ENCODE data around the gene DIP2A. TPM values are rescaled to one million over a fixed set of nuclear protein-coding genes. Genes with fewer than 3 reads are reported as not detected.

Gene DIP2A
- total and polyA plus RNA-seq, 2 of the 13 experiments (the other 11 are each of a cell fraction or from before 2014, with no cell fraction given): 18.5 to 37.6 TPM

DNA sequence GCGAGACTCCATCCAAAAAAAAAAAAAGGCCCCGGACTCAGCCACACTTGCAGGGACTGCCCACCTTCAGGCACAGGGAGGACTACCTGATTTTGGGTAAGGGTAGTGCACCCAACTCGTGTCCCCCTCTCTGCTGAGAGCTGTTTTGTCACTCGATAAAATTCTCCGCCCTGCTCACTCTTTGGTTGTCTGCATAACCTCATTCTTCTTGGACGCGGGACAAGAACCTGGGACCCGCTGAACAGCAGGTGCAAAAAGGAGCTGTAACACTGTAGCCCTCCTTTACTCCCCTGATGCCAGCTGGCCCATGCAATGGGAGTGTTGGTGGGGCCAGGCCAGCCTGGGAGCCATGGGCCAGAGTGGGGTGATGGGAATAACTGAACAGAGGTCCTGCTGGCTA, 135.6 kb downstream of the DIP2A start:
- in situ Hi-C loops (cut with HindIII; ENCODE audit: extremely low pct_ligation_motif_present, low pct_unique_long_range_greater_than_20kb) (no loop called here), intact Hi-C loops (cut with micrococcal nuclease; ENCODE audit: unreplicated experiment) (no loop called here)
- FAIRE-seq (no peak), DNase-seq (ENCODE audit: low spot score) (no peak), ATAC-seq (no peak)
- H3K4me2 ChIP-seq (ENCODE audit: low read depth, low read length): no peak overlapping the region
- 73% methylated on average over 7 of the region's 8 CpGs for WGBS (ENCODE audit: low lambda C conversion rate)
- BruUV-seq (replicated peaks): no TSS peak
- peaks cover 13% of the 10 kb centered on the region; the same call in 1 of the 2 replicates for H3K9me3 ChIP-seq (ENCODE audit: low read length)
- no peak overlapping the region for H3K4me3 ChIP-seq (replicated peaks in 1 of 3; ENCODE audit: insufficient read depth in 1 of 3, low read depth in 2 of 3, low read length in 3 of 3)
- H3K9ac ChIP-seq (ENCODE audit: insufficient read depth, low read depth, low read length): no peak overlapping the region
- ChIA-PET CTCF (ENCODE audit: low intra/inter-chr PET ratio, low total read pairs) (no interaction called here), POLR2A (interaction anchor here (1.3 kb wide), 1 partner anchor 41 kb away, joined by 3 read pairs; the partner anchor contains the start of gene PRMT2)
- no peaks in the 10 kb centered on the region for H4K20me1 ChIP-seq (ENCODE audit: insufficient read depth, low read length)
- no peak overlapping the region for H3K27ac ChIP-seq (ENCODE audit: extremely low read length, insufficient read depth, low read length)
- no peaks in the 10 kb centered on the region for H3K36me3 ChIP-seq (replicated peaks in 1 of 2; ENCODE audit: control insufficient read depth in 1 of 2, insufficient read depth in 2 of 2, low read length in 2 of 2)
- H2AFZ ChIP-seq (ENCODE audit: low read length): no peak overlapping the region
- H3K4me1 ChIP-seq (ENCODE audit: insufficient read depth, low read length): peaks cover 20% of the 10 kb centered on the region
- H3K27me3 ChIP-seq (ENCODE audit: control insufficient read depth in 1 of 2, insufficient read depth in 2 of 2, low read length in 2 of 2): no peaks in the 10 kb centered on the region
- H3K79me2 ChIP-seq (ENCODE audit: insufficient read depth, low read length): no peaks in the 10 kb centered on the region
- no peak for TF ChIP-seq TOPORS (CRISPR knock-in tag; IDR thresholded peaks at IDR 0.05)
- TF ChIP-seq ZNF605 (CRISPR knock-in tag; IDR thresholded peaks at IDR 0.05): no peak
- TF ChIP-seq GLI4 (CRISPR knock-in tag; IDR thresholded peaks at IDR 0.05; ENCODE audit: borderline replicate concordance): no peak
- TF ChIP-seq ZBTB8A (CRISPR knock-in tag; IDR thresholded peaks at IDR 0.05; ENCODE audit: borderline replicate concordance, low read depth): no peak
- TF ChIP-seq, protein P1, sequence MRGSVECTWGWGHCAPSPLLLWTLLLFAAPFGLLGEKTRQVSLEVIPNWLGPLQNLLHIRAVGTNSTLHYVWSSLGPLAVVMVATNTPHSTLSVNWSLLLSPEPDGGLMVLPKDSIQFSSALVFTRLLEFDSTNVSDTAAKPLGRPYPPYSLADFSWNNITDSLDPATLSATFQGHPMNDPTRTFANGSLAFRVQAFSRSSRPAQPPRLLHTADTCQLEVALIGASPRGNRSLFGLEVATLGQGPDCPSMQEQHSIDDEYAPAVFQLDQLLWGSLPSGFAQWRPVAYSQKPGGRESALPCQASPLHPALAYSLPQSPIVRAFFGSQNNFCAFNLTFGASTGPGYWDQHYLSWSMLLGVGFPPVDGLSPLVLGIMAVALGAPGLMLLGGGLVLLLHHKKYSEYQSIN (CRISPR knock-in tag; IDR thresholded peaks at IDR 0.05; ENCODE audit: borderline replicate concordance): no peak
- TF ChIP-seq SCMH1 (CRISPR knock-in tag; IDR thresholded peaks at IDR 0.05; ENCODE audit: borderline replicate concordance): no peak
- TF ChIP-seq ZNF567 (CRISPR knock-in tag; IDR thresholded peaks at IDR 0.05; ENCODE audit: borderline replicate concordance): no peak
- TF ChIP-seq ZSCAN30 (CRISPR knock-in tag; IDR thresholded peaks at IDR 0.05): no peak
- TF ChIP-seq SMC3 (IDR thresholded peaks at IDR 0.05; ENCODE audit: low read length): no peak
- no peak for TF ChIP-seq ZNF552 (CRISPR knock-in tag; IDR thresholded peaks at IDR 0.05; ENCODE audit: borderline replicate concordance)
- TF ChIP-seq NR1H2 (CRISPR knock-in tag; IDR thresholded peaks at IDR 0.05; ENCODE audit: borderline replicate concordance, low read depth): no peak
- TF ChIP-seq, protein P2, sequence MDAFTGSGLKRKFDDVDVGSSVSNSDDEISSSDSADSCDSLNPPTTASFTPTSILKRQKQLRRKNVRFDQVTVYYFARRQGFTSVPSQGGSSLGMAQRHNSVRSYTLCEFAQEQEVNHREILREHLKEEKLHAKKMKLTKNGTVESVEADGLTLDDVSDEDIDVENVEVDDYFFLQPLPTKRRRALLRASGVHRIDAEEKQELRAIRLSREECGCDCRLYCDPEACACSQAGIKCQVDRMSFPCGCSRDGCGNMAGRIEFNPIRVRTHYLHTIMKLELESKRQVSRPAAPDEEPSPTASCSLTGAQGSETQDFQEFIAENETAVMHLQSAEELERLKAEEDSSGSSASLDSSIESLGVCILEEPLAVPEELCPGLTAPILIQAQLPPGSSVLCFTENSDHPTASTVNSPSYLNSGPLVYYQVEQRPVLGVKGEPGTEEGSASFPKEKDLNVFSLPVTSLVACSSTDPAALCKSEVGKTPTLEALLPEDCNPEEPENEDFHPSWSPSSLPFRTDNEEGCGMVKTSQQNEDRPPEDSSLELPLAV (CRISPR knock-in tag; conservative IDR thresholded peaks at IDR 0.05; ENCODE audit: low read depth): no peak
- TF ChIP-seq RBM39 (IDR thresholded peaks at IDR 0.05; ENCODE audit: low read depth, low read length, poor library complexity, severe bottlenecking): no peak
- TF ChIP-seq, protein P3, sequence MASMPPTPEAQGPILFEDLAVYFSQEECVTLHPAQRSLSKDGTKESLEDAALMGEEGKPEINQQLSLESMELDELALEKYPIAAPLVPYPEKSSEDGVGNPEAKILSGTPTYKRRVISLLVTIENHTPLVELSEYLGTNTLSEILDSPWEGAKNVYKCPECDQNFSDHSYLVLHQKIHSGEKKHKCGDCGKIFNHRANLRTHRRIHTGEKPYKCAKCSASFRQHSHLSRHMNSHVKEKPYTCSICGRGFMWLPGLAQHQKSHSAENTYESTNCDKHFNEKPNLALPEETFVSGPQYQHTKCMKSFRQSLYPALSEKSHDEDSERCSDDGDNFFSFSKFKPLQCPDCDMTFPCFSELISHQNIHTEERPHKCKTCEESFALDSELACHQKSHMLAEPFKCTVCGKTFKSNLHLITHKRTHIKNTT (CRISPR knock-in tag; IDR thresholded peaks at IDR 0.05): no peak
- TF ChIP-seq AGO1 (IDR thresholded peaks at IDR 0.05; ENCODE audit: low read depth, low read length, poor library complexity, severe bottlenecking): no peak
- TF ChIP-seq, protein P4, sequence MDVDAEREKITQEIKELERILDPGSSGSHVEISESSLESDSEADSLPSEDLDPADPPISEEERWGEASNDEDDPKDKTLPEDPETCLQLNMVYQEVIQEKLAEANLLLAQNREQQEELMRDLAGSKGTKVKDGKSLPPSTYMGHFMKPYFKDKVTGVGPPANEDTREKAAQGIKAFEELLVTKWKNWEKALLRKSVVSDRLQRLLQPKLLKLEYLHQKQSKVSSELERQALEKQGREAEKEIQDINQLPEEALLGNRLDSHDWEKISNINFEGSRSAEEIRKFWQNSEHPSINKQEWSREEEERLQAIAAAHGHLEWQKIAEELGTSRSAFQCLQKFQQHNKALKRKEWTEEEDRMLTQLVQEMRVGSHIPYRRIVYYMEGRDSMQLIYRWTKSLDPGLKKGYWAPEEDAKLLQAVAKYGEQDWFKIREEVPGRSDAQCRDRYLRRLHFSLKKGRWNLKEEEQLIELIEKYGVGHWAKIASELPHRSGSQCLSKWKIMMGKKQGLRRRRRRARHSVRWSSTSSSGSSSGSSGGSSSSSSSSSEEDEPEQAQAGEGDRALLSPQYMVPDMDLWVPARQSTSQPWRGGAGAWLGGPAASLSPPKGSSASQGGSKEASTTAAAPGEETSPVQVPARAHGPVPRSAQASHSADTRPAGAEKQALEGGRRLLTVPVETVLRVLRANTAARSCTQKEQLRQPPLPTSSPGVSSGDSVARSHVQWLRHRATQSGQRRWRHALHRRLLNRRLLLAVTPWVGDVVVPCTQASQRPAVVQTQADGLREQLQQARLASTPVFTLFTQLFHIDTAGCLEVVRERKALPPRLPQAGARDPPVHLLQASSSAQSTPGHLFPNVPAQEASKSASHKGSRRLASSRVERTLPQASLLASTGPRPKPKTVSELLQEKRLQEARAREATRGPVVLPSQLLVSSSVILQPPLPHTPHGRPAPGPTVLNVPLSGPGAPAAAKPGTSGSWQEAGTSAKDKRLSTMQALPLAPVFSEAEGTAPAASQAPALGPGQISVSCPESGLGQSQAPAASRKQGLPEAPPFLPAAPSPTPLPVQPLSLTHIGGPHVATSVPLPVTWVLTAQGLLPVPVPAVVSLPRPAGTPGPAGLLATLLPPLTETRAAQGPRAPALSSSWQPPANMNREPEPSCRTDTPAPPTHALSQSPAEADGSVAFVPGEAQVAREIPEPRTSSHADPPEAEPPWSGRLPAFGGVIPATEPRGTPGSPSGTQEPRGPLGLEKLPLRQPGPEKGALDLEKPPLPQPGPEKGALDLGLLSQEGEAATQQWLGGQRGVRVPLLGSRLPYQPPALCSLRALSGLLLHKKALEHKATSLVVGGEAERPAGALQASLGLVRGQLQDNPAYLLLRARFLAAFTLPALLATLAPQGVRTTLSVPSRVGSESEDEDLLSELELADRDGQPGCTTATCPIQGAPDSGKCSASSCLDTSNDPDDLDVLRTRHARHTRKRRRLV (CRISPR knock-in tag; IDR thresholded peaks at IDR 0.05): no peak

All from HepG2 (cell line).